Lung (tissue), 12 donors: ENCODE data around the gene GNG8. TPM values are rescaled to one million over a fixed set of nuclear protein-coding genes. Genes with fewer than 3 reads are reported as not detected.

ENCODE experiments used
- ATAC-seq: fragments of 200-7000 bp; cut with Tn5 transposase; one replicate; pipeline ENCODE4 v1.9.1; 2020; ENCODE audit warnings: moderate number of reproducible peaks; ENCODE audit not compliant: insufficient read depth, low FRiP score
- DNase-seq, 3 donors: peaks; one replicate each; pipeline ENCODE4 v3.0.0-alpha.2; 2013 to 2017
- H3K27ac ChIP-seq, 2 donors: one replicate each; pipeline ENCODE4 v1.5.1; 2013; ENCODE audit warnings: mild to moderate bottlenecking in 2 of 2, moderate library complexity in 2 of 2, control low read depth in 1 of 2, inconsistent platforms in 1 of 2, low read depth in 1 of 2, low read length in 1 of 2
- H3K27me3 ChIP-seq, 3 donors: one replicate each; pipeline ENCODE4 v1.5.1; 2013; ENCODE audit warnings: low read length in 2 of 3; ENCODE audit not compliant: control insufficient read depth in 3 of 3, insufficient read depth in 3 of 3
- H3K36me3 ChIP-seq, 4 donors: one replicate each; pipeline ENCODE4 v1.5.1; 2013; ENCODE audit warnings: low read length in 4 of 4, mild to moderate bottlenecking in 1 of 4, moderate library complexity in 1 of 4; ENCODE audit not compliant: control insufficient read depth in 4 of 4, insufficient read depth in 4 of 4
- H3K4me1 ChIP-seq, 5 donors: one replicate each; pipeline ENCODE4 v1.5.1; 2013; ENCODE audit warnings: low read length in 5 of 5, mild to moderate bottlenecking in 2 of 5, moderate library complexity in 1 of 5; ENCODE audit not compliant: control insufficient read depth in 5 of 5, insufficient read depth in 5 of 5
- H3K4me3 ChIP-seq: one replicate; pipeline ENCODE4 v1.5.1; 2013; ENCODE audit warnings: mild to moderate bottlenecking, control low read depth, moderate library complexity
- H3K9ac ChIP-seq, 2 donors: one replicate each; pipeline ENCODE4 v1.5.1; 2013; ENCODE audit warnings: low read length in 2 of 2, control low read depth in 1 of 2; ENCODE audit not compliant: insufficient read depth in 1 of 2
- H3K9me3 ChIP-seq, 4 donors: one replicate each; pipeline ENCODE4 v1.5.1; 2013; ENCODE audit warnings: low read length in 3 of 4, mild to moderate bottlenecking in 1 of 4, moderate library complexity in 1 of 4; ENCODE audit not compliant: control insufficient read depth in 4 of 4, insufficient read depth in 3 of 4
- WGBS, 2 donors: extraction: QIAGEN DNeasy Blood & Tissue Kit; methylation state at CpG; one replicate each; pipeline ENCODE4 v1.1.7; 2013; 5-methylcytosine and 5-hydroxymethylcytosine counted together
- polyA plus RNA-seq, 2 donors: library from polyadenylated mRNA; stranded (reverse); fragments of 200-250 nt; gene quantifications; one replicate each; pipeline ENCODE4 v1.2.1, GENCODE V29; 2013
- total RNA-seq, 2 donors: library from RNA; depleted of rRNA in 1 of 2; stranded (reverse); fragments of >200 nt in 1 of 2; gene quantifications; one replicate each; pipeline ENCODE4 v1.2.1, GENCODE V29; 2014 to 2021
- TF ChIP-seq, protein P1 (sequence below): IDR thresholded peaks from 2 replicates; pipeline ENCODE4 v1.5.1; 2012; ENCODE audit warnings: mild to moderate bottlenecking; ENCODE audit errors: control extremely low read depth, extremely low read depth
- donor health status: control.
- donor health status: control.
- donor health status: Bipolar disorder and iron deficiency.
- donor health status: healthy.
- donor health status: DM: yes; HTN: yes; CAD: no.

The GNG8 gene
- total and polyA plus RNA-seq, 4 donors, result not detected

DNA sequence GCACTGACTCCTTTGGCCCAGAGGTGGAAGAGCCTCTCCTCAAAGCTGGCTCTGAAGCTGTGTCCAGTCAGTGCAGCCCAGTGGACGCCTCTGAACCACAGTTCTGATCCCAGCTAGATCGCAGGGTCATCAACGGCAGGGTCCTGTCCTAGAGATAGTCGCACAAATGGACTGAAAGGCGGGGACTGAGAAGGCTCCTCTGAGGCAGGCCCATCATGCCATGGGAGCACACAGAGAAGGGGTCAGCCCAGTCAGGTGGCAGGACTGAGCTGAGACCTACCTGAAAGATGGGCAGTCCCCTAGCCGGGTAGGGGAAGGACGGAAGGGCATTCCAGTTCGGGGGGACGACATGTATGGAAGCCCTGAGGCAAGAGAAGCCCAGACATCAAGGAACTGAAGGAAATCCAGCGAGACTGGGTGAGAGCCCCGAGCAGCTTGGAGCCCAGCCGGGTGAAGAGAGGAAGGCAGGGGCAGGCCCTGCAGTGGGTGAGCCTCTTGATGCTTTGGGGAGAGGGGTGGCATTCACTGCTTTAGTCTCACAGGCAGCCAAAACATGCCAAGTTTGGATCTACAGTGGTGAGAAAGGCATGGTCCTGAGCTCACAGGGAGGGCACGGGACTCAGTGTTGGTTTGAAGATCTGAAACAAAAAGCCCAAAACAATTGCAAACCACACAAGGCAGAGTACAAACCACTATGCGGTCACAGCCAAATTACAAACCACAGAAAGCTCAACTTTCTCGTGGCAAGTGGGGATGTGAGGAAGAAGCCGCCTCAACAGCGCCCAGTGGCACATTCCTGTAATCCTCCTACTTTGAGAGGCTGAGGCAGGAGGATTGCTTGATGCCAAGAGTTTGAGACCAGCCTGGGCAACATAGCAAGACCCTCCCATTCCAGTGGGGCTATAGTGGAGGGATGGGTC is 24.9 kb downstream of the GNG8 start:
- Histone ChIP-seq H3K9me3 (no peaks in the 10 kb centered on the region), H3K4me3 (no peak overlapping the region), H3K27ac (no peak overlapping the region), H3K36me3 (peaks cover 5 to 45% (median 37%) of the 10 kb centered on the region in 4 donors), H3K4me1 (no peaks in the 10 kb centered on the region), H3K27me3 (no peaks in the 10 kb centered on the region), H3K9ac (no peak overlapping the region)
- DNase-seq (peak in 1 of 3 donors; percentile 10), ATAC-seq (no peak)
- WGBS, 2 donors, result 59 to 71% methylated on average over 17 of the region's 17 CpGs
- TF ChIP-seq, protein P1, sequence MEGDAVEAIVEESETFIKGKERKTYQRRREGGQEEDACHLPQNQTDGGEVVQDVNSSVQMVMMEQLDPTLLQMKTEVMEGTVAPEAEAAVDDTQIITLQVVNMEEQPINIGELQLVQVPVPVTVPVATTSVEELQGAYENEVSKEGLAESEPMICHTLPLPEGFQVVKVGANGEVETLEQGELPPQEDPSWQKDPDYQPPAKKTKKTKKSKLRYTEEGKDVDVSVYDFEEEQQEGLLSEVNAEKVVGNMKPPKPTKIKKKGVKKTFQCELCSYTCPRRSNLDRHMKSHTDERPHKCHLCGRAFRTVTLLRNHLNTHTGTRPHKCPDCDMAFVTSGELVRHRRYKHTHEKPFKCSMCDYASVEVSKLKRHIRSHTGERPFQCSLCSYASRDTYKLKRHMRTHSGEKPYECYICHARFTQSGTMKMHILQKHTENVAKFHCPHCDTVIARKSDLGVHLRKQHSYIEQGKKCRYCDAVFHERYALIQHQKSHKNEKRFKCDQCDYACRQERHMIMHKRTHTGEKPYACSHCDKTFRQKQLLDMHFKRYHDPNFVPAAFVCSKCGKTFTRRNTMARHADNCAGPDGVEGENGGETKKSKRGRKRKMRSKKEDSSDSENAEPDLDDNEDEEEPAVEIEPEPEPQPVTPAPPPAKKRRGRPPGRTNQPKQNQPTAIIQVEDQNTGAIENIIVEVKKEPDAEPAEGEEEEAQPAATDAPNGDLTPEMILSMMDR, result no peak

DNA sequence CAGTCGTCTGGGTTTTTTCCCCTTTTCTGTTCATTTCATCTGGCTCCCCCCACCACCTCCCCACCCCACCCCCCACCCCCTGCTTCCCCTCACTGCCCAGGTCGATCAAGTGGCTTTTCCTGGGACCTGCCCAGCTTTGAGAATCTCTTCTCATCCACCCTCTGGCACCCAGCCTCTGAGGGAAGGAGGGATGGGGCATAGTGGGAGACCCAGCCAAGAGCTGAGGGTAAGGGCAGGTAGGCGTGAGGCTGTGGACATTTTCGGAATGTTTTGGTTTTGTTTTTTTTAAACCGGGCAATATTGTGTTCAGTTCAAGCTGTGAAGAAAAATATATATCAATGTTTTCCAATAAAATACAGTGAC is 25.6 kb downstream of the GNG8 start:
- no peak for ATAC-seq
- H3K9ac ChIP-seq, result no peak overlapping the region
- H3K36me3 ChIP-seq, result peaks cover 5 to 52% (median 42%) of the 10 kb centered on the region in 4 donors
- TF ChIP-seq, protein P1, result no peak
- no peak for DNase-seq
- no peak overlapping the region for H3K27ac ChIP-seq
- no peaks in the 10 kb centered on the region for H3K4me1 ChIP-seq
- no peak overlapping the region for H3K4me3 ChIP-seq
- H3K9me3 ChIP-seq, result no peaks in the 10 kb centered on the region
- no peaks in the 10 kb centered on the region for H3K27me3 ChIP-seq
- WGBS, 2 donors, result 59 to 77% methylated on average over 5 of the region's 5 CpGs

DNA sequence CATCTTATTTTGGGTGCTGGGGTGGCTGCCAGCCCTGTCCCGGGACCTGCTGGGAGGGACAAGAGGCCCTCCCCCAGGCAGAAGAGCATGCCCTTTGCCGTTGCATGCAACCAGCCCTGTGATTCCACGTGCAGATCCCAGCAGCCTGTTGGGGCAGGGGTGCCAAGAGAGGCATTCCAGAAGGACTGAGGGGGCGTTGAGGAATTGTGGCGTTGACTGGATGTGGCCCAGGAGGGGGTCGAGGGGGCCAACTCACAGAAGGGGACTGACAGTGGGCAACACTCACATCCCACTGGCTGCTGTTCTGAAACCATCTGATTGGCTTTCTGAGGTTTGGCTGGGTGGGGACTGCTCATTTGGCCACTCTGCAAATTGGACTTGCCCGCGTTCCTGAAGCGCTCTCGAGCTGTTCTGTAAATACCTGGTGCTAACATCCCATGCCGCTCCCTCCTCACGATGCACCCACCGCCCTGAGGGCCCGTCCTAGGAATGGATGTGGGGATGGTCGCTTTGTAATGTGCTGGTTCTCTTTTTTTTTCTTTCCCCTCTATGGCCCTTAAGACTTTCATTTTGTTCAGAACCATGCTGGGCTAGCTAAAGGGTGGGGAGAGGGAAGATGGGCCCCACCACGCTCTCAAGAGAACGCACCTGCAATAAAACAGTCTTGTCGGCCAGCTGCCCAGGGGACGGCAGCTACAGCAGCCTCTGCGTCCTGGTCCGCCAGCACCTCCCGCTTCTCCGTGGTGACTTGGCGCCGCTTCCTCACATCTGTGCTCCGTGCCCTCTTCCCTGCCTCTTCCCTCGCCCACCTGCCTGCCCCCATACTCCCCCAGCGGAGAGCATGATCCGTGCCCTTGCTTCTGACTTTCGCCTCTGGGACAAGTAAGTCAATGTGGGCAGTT is 26.2 kb downstream of the GNG8 start:
- no peaks in the 10 kb centered on the region for H3K27me3 ChIP-seq
- DNase-seq (peak in 1 of 3 donors; percentile 8), ATAC-seq (no peak)
- H3K9ac ChIP-seq, result no peak overlapping the region
- H3K27ac ChIP-seq, result no peak overlapping the region
- H3K36me3 ChIP-seq, result peaks cover 5 to 54% (median 42%) of the 10 kb centered on the region in 4 donors
- H3K4me3 ChIP-seq, result no peak overlapping the region
- no peaks in the 10 kb centered on the region for H3K9me3 ChIP-seq
- TF ChIP-seq, protein P1, result no peak
- H3K4me1 ChIP-seq, result no peaks in the 10 kb centered on the region
- whole genome bisulfite sequencing, 2 donors, result 83 to 85% methylated on average over 30 of the region's 30 CpGs
